Stimulated activated effector memory CD8-positive, alpha-beta T cell treated with anti-CD3 and anti-CD28 coated beads, Interleukin-12 subunit alpha, Interleukin-12 subunit beta, amount 100 ng/mL, for 72 hours (primary cell): ENCODE data around the gene ADCY10.

Source experiments
- ATAC-seq: fragments of 150-1000 bp; cut with Tn5 transposase; 2 replicates; pipeline ENCODE4 v1.10.0; 2021
- DNase-seq, 2 donors: peaks; one replicate each; pipeline ENCODE4 v3.0.0; 2021 to 2022; ENCODE audit warnings: low spot score in 2 of 2
- H3K27ac Mint-ChIP-seq: one replicate; pipeline ENCODE4 v1.8.0; 2022; ENCODE audit warnings: mild to moderate bottlenecking, mixed read lengths
- H3K36me3 Mint-ChIP-seq: one replicate; pipeline ENCODE4 v1.8.0; 2022; ENCODE audit warnings: mild to moderate bottlenecking, mixed read lengths
- H3K4me1 Mint-ChIP-seq: one replicate; pipeline ENCODE4 v1.8.0; 2022; ENCODE audit warnings: mixed read lengths
- H3K4me3 Mint-ChIP-seq: one replicate; pipeline ENCODE4 v1.8.0; 2022; ENCODE audit warnings: mild to moderate bottlenecking, mixed read lengths
- H3K9me3 Mint-ChIP-seq: one replicate; pipeline ENCODE4 v1.8.0; 2022; ENCODE audit warnings: mixed read lengths

The ADCY10 gene

DNA sequence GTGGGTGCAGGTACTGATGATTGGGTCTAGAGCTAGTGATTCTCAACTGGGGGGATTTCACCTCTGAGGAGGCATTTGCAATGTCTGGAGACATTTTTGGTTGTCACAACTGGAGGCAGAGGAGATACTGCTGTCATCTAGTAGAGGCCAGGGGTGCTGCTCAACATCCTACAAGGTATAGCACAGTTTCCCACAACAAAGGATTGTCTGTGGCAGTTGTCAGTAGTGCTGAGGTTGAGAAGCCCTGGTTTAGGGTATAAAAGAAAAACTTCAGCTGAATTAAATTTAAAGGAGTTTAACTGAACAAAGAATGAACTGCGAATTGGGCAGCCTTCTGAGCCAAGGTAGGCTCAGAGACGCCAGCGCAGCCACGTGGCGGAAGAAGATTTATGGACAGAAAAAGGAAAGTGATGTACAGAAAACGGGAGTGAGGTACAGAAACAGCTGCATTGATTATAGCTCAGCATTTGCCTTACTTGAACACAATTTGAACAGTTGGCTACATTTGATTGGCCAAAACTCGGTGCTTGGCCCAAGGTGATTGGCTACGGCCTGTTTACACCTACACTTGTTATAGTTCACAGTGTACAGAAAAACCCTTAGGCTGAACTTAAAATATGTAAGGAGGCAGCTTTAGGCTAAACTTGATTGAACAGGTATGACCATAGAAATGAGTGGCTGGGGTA is 151.7 kb downstream of the ADCY10 start:
- ATAC-seq (no peak), DNase-seq (no peak)
- Mint-ChIP-seq H3K27ac (no peak overlapping the region), H3K4me1 (peaks cover 14% of the 10 kb centered on the region), H3K36me3 (no peaks in the 10 kb centered on the region), H3K4me3 (no peak overlapping the region), H3K9me3 (no peaks in the 10 kb centered on the region)

DNA sequence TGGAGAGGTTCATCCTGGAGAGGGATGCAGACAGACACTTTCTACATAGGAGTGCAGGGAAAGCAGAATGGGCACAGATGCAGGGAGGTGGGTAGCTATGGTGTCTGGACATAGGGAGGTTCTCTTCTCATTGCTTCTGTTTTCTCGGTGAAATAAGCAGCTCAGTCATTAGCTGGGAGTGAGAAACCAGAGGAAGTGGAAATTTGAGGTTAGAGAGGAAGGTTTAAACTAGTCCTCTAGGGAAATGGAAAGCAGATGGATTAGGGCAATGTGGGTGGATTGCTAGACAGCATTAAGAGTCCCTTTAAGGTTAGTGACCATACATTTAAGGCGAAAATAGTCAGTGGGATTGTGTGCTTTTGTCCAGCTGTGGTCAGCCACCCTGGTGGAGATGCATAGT is 152.5 kb downstream of the ADCY10 start:
- Mint-ChIP-seq H3K27ac (no peak overlapping the region), H3K9me3 (no peaks in the 10 kb centered on the region), H3K36me3 (no peaks in the 10 kb centered on the region), H3K4me1 (peaks cover 14% of the 10 kb centered on the region), H3K4me3 (no peak overlapping the region)
- DNase-seq, result no peak
- ATAC-seq, result no peak
